Mammary epithelial cell (primary cell): ENCODE results near the gene LRMDA.

ENCODE experiments used
- EZH2 ChIP-seq: IDR thresholded peaks from 2 replicates; pipeline ENCODE4 v1.6.1; 2012; ENCODE audit warnings: low read length, inconsistent platforms, borderline replicate concordance
- TF ChIP-seq, protein P1 (sequence below), 2 donors: IDR thresholded peaks in 1 of 2; conservative IDR thresholded peaks in 1 of 2; 2 replicates each; pipeline ENCODE4 v1.5.1; 2011 to 2012; ENCODE audit warnings: inconsistent platforms in 2 of 2, low read length in 2 of 2, mild to moderate bottlenecking in 2 of 2, control low read depth in 1 of 2, low read depth in 1 of 2; ENCODE audit not compliant: insufficient read depth in 1 of 2; ENCODE audit errors: extremely low read depth in 1 of 2

DNA sequence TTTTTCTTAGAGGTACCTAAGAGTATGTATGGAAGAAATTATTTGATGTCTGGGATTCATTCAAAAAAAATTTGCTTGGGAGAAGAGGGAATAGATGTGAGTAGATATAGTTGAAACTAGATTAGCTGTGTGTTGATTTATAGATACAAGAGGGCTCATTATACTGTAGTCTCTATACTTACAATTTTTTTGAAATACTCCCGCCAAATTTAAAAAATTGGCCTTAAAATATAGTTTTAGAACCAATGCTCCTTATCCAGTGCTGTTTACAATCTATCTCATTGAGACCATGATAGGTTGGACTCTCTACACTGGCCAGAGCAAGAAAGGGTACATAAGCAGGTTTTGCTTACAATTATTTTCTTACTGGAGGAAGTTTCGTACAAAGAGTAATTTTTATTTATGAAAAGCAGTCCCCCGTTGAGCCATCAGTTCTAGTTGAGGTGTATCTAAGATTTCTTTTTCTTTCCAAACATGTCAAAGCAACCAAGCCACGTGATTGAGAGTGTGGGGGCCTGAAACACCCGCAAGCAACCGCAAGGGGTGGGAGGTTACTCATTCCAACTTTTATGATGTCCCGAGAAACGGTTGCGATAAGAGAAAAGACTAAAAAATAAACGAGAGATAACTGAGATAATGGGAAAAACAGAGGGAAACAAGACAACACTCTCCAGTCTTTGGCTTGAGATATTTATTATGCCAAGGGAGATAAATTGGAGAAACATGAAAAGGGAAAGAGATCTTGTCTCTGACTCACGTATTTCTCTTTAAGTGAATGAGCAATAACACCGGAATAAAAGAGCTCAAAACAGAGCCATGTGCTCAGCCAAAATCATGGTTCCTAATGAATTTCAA, 729.2 kb downstream of the LRMDA start:
- TF ChIP-seq, protein P1, sequence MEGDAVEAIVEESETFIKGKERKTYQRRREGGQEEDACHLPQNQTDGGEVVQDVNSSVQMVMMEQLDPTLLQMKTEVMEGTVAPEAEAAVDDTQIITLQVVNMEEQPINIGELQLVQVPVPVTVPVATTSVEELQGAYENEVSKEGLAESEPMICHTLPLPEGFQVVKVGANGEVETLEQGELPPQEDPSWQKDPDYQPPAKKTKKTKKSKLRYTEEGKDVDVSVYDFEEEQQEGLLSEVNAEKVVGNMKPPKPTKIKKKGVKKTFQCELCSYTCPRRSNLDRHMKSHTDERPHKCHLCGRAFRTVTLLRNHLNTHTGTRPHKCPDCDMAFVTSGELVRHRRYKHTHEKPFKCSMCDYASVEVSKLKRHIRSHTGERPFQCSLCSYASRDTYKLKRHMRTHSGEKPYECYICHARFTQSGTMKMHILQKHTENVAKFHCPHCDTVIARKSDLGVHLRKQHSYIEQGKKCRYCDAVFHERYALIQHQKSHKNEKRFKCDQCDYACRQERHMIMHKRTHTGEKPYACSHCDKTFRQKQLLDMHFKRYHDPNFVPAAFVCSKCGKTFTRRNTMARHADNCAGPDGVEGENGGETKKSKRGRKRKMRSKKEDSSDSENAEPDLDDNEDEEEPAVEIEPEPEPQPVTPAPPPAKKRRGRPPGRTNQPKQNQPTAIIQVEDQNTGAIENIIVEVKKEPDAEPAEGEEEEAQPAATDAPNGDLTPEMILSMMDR (conservative IDR thresholded peaks at IDR 0.05 in 1 of 2, IDR thresholded peaks at IDR 0.05 in 1 of 2; ENCODE audit: extremely low read depth in 1 of 2, insufficient read depth in 1 of 2, low read depth in 1 of 2, low read length in 2 of 2) = no peak
- TF ChIP-seq EZH2 = no peak
